DMS153 treated with DMSO at 0.1 percent for 48 hours (cell line): ENCODE data around the gene PIH1D2.
"Not testable (repeated sequence)": the region's sequence is repeated elsewhere in the genome, so short reads cannot be mapped to it uniquely, and the experiment has no call there.

Experiments used
- DNase-seq: peaks from one replicate; lab custom pipeline; 2025; ENCODE audit not compliant: unreplicated experiment; lab: John Stamatoyannopoulos, UW

PIH1D2 gene

GRCh38 chr11:112073941-112074811, at the start of gene PIH1D2, which contains the start of gene NKAPD1:
Gene PIH1D2, minus strand, starts transcription at chr11:112074017. Its CDS starts 843 bp downstream, at chr11:112073174.
Gene NKAPD1, plus strand, starts transcription at chr11:112074299. Its CDS starts 1,276 bp downstream, at chr11:112075575.
- DNase-seq, result peak; percentile 77

- DNase-seq, result no peak
Observed at GRCh38 chr11:112123129-112123528, 49.3 kb upstream of the PIH1D2 start.

GRCh38 chr11:112121981-112122615, 48.3 kb upstream of the PIH1D2 start:
- DNase-seq, result no peak

GRCh38 chr11:112118176-112118575, 44.4 kb upstream of the PIH1D2 start:
- DNase-seq, result no peak

- no peak for DNase-seq
Observed at GRCh38 chr11:112115386-112115785, 41.6 kb upstream of the PIH1D2 start.

- DNase-seq, result no peak
Observed at GRCh38 chr11:112114460-112114859, 40.6 kb upstream of the PIH1D2 start.

GRCh38 chr11:112113539-112114457, 40.0 kb upstream of the PIH1D2 start:
- peak; percentile 72 for DNase-seq

GRCh38 chr11:112106070-112106469, 32.3 kb upstream of the PIH1D2 start:
- no peak for DNase-seq

- DNase-seq, result no peak
Observed at GRCh38 chr11:112103446-112103845, 29.6 kb upstream of the PIH1D2 start.

- DNase-seq, result no peak
Observed at GRCh38 chr11:112100462-112100861, 26.6 kb upstream of the PIH1D2 start.

GRCh38 chr11:112097734-112098528, 24.1 kb upstream of the PIH1D2 start:
- no peak for DNase-seq

- no peak for DNase-seq
Observed at GRCh38 chr11:112096194-112096593, 22.4 kb upstream of the PIH1D2 start.

- DNase-seq, result not testable (repeated sequence)
Observed at GRCh38 chr11:112095302-112095701, 21.5 kb upstream of the PIH1D2 start.

GRCh38 chr11:112087212-112087611, 13.4 kb upstream of the PIH1D2 start:
- no peak for DNase-seq

GRCh38 chr11:112086422-112087191, 12.8 kb upstream of the PIH1D2 start, which contains the start of the genes SDHD and TIMM8B:
Gene SDHD, plus strand, starts transcription at chr11:112086873. Its CDS starts 35 bp downstream, at chr11:112086908.
Gene TIMM8B, minus strand, starts transcription at chr11:112086756. Its CDS starts 33 bp downstream, at chr11:112086723.
- peak; percentile 95 for DNase-seq

- DNase-seq, result peak; percentile 39
Observed at GRCh38 chr11:112085822-112086421, 12.1 kb upstream of the PIH1D2 start.

GRCh38 chr11:112082729-112083128, 8.9 kb upstream of the PIH1D2 start:
- no peak for DNase-seq

GRCh38 chr11:112062923-112063322, 10.9 kb downstream of the PIH1D2 start:
- no peak for DNase-seq

- DNase-seq, result no peak
Observed at GRCh38 chr11:112058103-112058502, 15.7 kb downstream of the PIH1D2 start.
